ENCODE data around the gene EARS2. TPM values are rescaled to one million over a fixed set of nuclear protein-coding genes. Genes with fewer than 3 reads are reported as not detected.

EARS2 gene
- total RNA-seq, 4 donors from 2014 or later = 16.8 to 27.1 (median 20.7) TPM

- WGBS, 2 donors = 0 to 1% methylated on average over 35 to 70 of the region's 71 CpGs
- H3K4me3 ChIP-seq (ENCODE audit: low read depth, poor library complexity, severe bottlenecking) = peak within 1 kb of the TSS; percentile 63
- intact Hi-C loops (cut with DNase I; ENCODE audit: low total_unique reads) = no loop called here
- DNase-seq (ENCODE audit: low spot score in 2 of 2) = peak; percentile 78 to 97
- TF ChIP-seq POLR2A (IDR thresholded peaks at IDR 0.05) = peak in 1 of 2 donors; percentile 24
- TF ChIP-seq CTCF (IDR thresholded peaks at IDR 0.05) = no peak
These were observed 46.8 kb downstream of the EARS2 start, which contains the start of gene GGA2 for GRCh38 chr16:23510164-23510914. GGA2 (minus strand) TSS chr16:23510494; CDS start chr16:23510411, 83 bp downstream.

- WGBS, 2 donors = 0% methylated on average over 13 to 15 of the region's 17 CpGs
- intact Hi-C loops (cut with DNase I; ENCODE audit: low total_unique reads) = no loop called here
- DNase-seq (ENCODE audit: low spot score in 2 of 2) = no peak
- TF ChIP-seq CTCF (IDR thresholded peaks at IDR 0.05) (no peak), POLR2A (IDR thresholded peaks at IDR 0.05) (no peak)
- peak overlapping the region; percentile 63 for H3K4me3 ChIP-seq (ENCODE audit: low read depth, poor library complexity, severe bottlenecking)
These were observed 47.4 kb downstream of the EARS2 start for GRCh38 chr16:23509782-23510163.

GRCh38 chr16:23509441-23509754 is 47.8 kb downstream of the EARS2 start:
- DNase-seq (ENCODE audit: low spot score in 2 of 2) = no peak
- TF ChIP-seq CTCF (IDR thresholded peaks at IDR 0.05) (no peak), POLR2A (IDR thresholded peaks at IDR 0.05) (no peak)
- WGBS, 2 donors = 0 to 6% methylated on average over 5 of the region's 5 CpGs

GRCh38 chr16:23508589-23509440 is 48.3 kb downstream of the EARS2 start:
- 7 to 13% methylated on average over 28 of the region's 28 CpGs for WGBS, 2 donors
- intact Hi-C loops (cut with DNase I; ENCODE audit: low total_unique reads) = no loop called here
- no peak for TF ChIP-seq POLR2A (IDR thresholded peaks at IDR 0.05)
- TF ChIP-seq CTCF (IDR thresholded peaks at IDR 0.05) = no peak
- DNase-seq (ENCODE audit: low spot score in 2 of 2) = no peak
- peak overlapping the region; percentile 63 for H3K4me3 ChIP-seq (ENCODE audit: low read depth, poor library complexity, severe bottlenecking)

More at GRCh38 chr16:23509441-23509754, 47.8 kb downstream of the EARS2 start:
- intact Hi-C loops (cut with DNase I; ENCODE audit: low total_unique reads) = no loop called here
- H3K4me3 ChIP-seq (ENCODE audit: low read depth, poor library complexity, severe bottlenecking) = peak overlapping the region; percentile 63

GRCh38 chr16:23506606-23506994 is 50.5 kb downstream of the EARS2 start:
- no peak overlapping the region for H3K4me3 ChIP-seq (ENCODE audit: low read depth, poor library complexity, severe bottlenecking)
- 95 to 96% methylated on average over 8 of the region's 8 CpGs for WGBS, 2 donors
- TF ChIP-seq CTCF (IDR thresholded peaks at IDR 0.05) (no peak), POLR2A (IDR thresholded peaks at IDR 0.05) (no peak)
- DNase-seq (ENCODE audit: low spot score in 2 of 2) = no peak
- intact Hi-C loops (cut with DNase I; ENCODE audit: low total_unique reads) = no loop called here

Data from lower leg skin (tissue), 4 donors.